ENCODE measurements around the gene WNK2.

DNA sequence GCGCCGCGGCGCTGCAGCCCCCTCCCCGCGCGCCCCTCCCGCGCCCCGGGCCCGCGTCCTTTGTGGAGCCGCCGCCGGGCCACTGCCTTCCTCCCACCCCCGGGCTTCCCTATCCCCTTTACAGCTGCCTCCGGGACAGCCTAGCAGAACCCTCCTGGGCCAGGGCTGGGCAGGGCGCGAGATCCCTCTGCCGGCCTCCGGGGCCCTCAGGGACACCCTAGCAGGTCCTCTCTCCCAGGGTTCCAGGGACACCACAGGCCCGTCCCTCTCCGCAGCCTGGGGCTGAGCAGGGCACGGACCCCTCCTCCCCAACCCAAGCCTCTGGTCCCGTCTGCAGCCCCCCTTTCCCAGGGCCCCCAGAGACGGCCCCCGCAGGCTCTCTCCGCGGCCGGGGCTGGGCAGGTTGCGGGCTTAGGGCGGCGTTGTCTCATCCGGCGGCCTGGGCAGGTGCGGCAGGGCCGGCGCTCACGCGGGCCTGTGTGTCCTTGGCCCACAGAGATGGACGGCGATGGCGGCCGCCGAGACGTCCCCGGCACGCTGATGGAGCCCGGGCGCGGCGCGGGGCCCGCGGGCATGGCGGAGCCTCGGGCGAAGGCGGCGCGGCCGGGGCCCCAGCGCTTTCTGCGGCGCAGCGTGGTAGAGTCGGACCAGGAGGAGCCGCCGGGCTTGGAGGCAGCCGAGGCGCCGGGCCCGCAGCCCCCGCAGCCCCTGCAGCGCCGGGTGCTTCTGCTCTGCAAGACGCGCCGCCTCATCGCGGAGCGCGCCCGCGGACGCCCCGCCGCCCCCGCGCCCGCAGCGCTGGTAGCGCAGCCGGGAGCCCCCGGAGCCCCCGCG lies 710 bp downstream of the WNK2 start:
- TF ChIP-seq, protein P1, sequence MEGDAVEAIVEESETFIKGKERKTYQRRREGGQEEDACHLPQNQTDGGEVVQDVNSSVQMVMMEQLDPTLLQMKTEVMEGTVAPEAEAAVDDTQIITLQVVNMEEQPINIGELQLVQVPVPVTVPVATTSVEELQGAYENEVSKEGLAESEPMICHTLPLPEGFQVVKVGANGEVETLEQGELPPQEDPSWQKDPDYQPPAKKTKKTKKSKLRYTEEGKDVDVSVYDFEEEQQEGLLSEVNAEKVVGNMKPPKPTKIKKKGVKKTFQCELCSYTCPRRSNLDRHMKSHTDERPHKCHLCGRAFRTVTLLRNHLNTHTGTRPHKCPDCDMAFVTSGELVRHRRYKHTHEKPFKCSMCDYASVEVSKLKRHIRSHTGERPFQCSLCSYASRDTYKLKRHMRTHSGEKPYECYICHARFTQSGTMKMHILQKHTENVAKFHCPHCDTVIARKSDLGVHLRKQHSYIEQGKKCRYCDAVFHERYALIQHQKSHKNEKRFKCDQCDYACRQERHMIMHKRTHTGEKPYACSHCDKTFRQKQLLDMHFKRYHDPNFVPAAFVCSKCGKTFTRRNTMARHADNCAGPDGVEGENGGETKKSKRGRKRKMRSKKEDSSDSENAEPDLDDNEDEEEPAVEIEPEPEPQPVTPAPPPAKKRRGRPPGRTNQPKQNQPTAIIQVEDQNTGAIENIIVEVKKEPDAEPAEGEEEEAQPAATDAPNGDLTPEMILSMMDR (IDR thresholded peaks at IDR 0.05; ENCODE audit: low read depth, low read length) = no peak
- no peak for TF ChIP-seq EZH2phosphoT487 (IDR thresholded peaks at IDR 0.05; ENCODE audit: low read depth)

Data from OCI-LY3 (cell line).